IMR-90 (cell line): Measurements from ENCODE around the gene CFAP61. TPM values are rescaled to one million over a fixed set of nuclear protein-coding genes. Genes with fewer than 3 reads are reported as not detected.

ENCODE experiments used
- ATAC-seq: fragments of 200-7000 bp; cut with Tn5 transposase; 2 replicates; pipeline ENCODE4 v1.9.1; 2020; ENCODE audit warnings: low read depth, mild to moderate bottlenecking, moderate library complexity
- BruUV-seq: library from RNA; stranded (reverse); fragments of 400-500 nt; replicated peaks from 2 replicates; lab custom pipeline; 2021; lab: Mats Ljungman, UMichigan
- CTCF ChIA-PET: fragments of 300-600 bp; formaldehyde crosslinking; extraction: SDS; loops from one replicate; lab custom pipeline; 2021; ENCODE audit warnings: antibody characterized with exemption; lab: Yijun Ruan, JAX
- POLR2A ChIA-PET: fragments of 300-600 bp; sonication (Branson Sonifier 250); formaldehyde crosslinking; loops from one replicate; lab custom pipeline; 2022; ENCODE audit warnings: antibody characterized with exemption; ENCODE audit not compliant: unreplicated experiment; lab: Charles Lee
- DNase-seq: peaks from one replicate; pipeline ENCODE4 v3.0.0; 2013
- H2AFZ ChIP-seq: replicated peaks from 2 replicates; pipeline ENCODE3; 2013; ENCODE audit warnings: low read length, mild to moderate bottlenecking; ENCODE audit not compliant: poor library complexity
- H2AK5ac ChIP-seq: 2 replicates; pipeline ENCODE4 v1.6.1; 2013; ENCODE audit warnings: low read depth, low read length, inconsistent platforms
- H2AK9ac ChIP-seq: replicated peaks from 2 replicates; pipeline ENCODE3; 2013; ENCODE audit warnings: mild to moderate bottlenecking, low read depth, low read length, moderate library complexity; ENCODE audit not compliant: poor library complexity
- H2BK120ac ChIP-seq: 2 replicates; pipeline ENCODE4 v1.6.1; 2013; ENCODE audit warnings: low read depth, low read length, inconsistent platforms
- H2BK15ac ChIP-seq: 3 replicates; pipeline ENCODE4 v1.6.1; 2013; ENCODE audit warnings: low read depth, low read length, inconsistent platforms
- H2BK20ac ChIP-seq: 2 replicates; pipeline ENCODE4 v1.6.1; 2013; ENCODE audit warnings: low read depth, mild to moderate bottlenecking, inconsistent platforms, low read length, moderate library complexity
- H2BK5ac ChIP-seq: 2 replicates; pipeline ENCODE4 v1.6.1; 2013; ENCODE audit warnings: mild to moderate bottlenecking, low read depth, low read length, inconsistent platforms; ENCODE audit not compliant: poor library complexity, severe bottlenecking
- H3K14ac ChIP-seq: replicated peaks from 2 replicates; pipeline ENCODE4 v1.6.1; 2013; ENCODE audit warnings: low read depth, low read length, inconsistent platforms
- H3K18ac ChIP-seq: 2 replicates; pipeline ENCODE4 v1.6.1; 2013; ENCODE audit warnings: low read depth, low read length, control low read depth
- H3K23ac ChIP-seq: 2 replicates; pipeline ENCODE4 v1.6.1; 2013; ENCODE audit warnings: low read depth, low read length, inconsistent platforms
- H3K27ac ChIP-seq: 2 replicates; pipeline ENCODE4 v1.5.1; 2013; ENCODE audit warnings: mild to moderate bottlenecking, control low read depth, low read length; ENCODE audit not compliant: insufficient read depth
- H3K27me3 ChIP-seq: 2 replicates; pipeline ENCODE4 v1.6.1; 2013; ENCODE audit warnings: low read length; ENCODE audit not compliant: control insufficient read depth, insufficient read depth
- H3K36me3 ChIP-seq: 2 replicates; pipeline ENCODE4 v1.6.1; 2013; ENCODE audit warnings: low read length, mixed read lengths; ENCODE audit not compliant: control insufficient read depth, insufficient read depth
- H3K4ac ChIP-seq: 2 replicates; pipeline ENCODE4 v1.6.1; 2013; ENCODE audit warnings: low read depth, low read length, inconsistent platforms
- H3K4me1 ChIP-seq: 2 replicates; pipeline ENCODE4 v1.6.1; 2013; ENCODE audit warnings: low read length, mixed read lengths; ENCODE audit not compliant: control insufficient read depth, insufficient read depth
- H3K4me2 ChIP-seq: 2 replicates; pipeline ENCODE4 v1.6.1; 2013; ENCODE audit warnings: low read depth, mild to moderate bottlenecking, control low read depth, low read length, moderate library complexity
- H3K4me3 ChIP-seq: 2 replicates; pipeline ENCODE4 v1.5.1; 2013; ENCODE audit warnings: low read depth, mild to moderate bottlenecking, control low read depth, low read length, moderate library complexity; ENCODE audit not compliant: insufficient read depth
- H3K56ac ChIP-seq: 2 replicates; pipeline ENCODE4 v1.6.1; 2013; ENCODE audit warnings: low read length, inconsistent platforms; ENCODE audit not compliant: insufficient read depth; ENCODE audit errors: extremely low read depth
- H3K79me1 ChIP-seq, 2 experiments: 2 replicates each; pipeline ENCODE4 v1.6.1; 2013; ENCODE audit warnings: low read length in 2 of 2, inconsistent platforms in 1 of 2, low read depth in 1 of 2
- H3K9ac ChIP-seq: 2 replicates; pipeline ENCODE4 v1.6.1; 2013; ENCODE audit warnings: low read depth, low read length, control low read depth
- H3K9me1 ChIP-seq: 2 replicates; pipeline ENCODE4 v1.6.1; 2013; ENCODE audit warnings: low read length, inconsistent platforms; ENCODE audit not compliant: insufficient read depth
- H3K9me3 ChIP-seq: 2 replicates; pipeline ENCODE4 v1.6.1; 2013; ENCODE audit warnings: low read length; ENCODE audit not compliant: control insufficient read depth, insufficient read depth
- H4K20me1 ChIP-seq: 2 replicates; pipeline ENCODE4 v1.6.1; 2013; ENCODE audit warnings: low read length, inconsistent platforms; ENCODE audit not compliant: insufficient read depth
- H4K5ac ChIP-seq: 2 replicates; pipeline ENCODE4 v1.6.1; 2013; ENCODE audit warnings: mild to moderate bottlenecking, low read depth, low read length, control low read depth
- H4K8ac ChIP-seq, 2 experiments: 2 replicates each; pipeline ENCODE4 v1.6.1; 2013; ENCODE audit warnings: low read depth in 2 of 2, low read length in 2 of 2, control low read depth in 1 of 2, inconsistent platforms in 1 of 2
- H4K91ac ChIP-seq: 2 replicates; pipeline ENCODE4 v1.6.1; 2013; ENCODE audit warnings: low read depth, low read length, inconsistent platforms; ENCODE audit not compliant: insufficient read depth
- CTCF ChIP-seq: conservative IDR thresholded peaks from 2 replicates; pipeline ENCODE4 v1.5.1; 2012; ENCODE audit warnings: mild to moderate bottlenecking, low read depth, low read length, improper control_type of control experiment
- RAD21 ChIP-seq: IDR thresholded peaks from 2 replicates; pipeline ENCODE4 v1.6.1; 2012; ENCODE audit warnings: low read length, improper control_type of control experiment
- RCOR1 ChIP-seq: IDR thresholded peaks from 2 replicates; pipeline ENCODE4 v1.6.1; 2012; ENCODE audit warnings: mild to moderate bottlenecking, low read length, improper control_type of control experiment; ENCODE audit not compliant: insufficient replicate concordance
- SMC3 ChIP-seq: fragments of 150-350 bp; IDR thresholded peaks from 2 replicates; pipeline ENCODE4 v1.6.1; 2016; ENCODE audit warnings: low read depth, mild to moderate bottlenecking, antibody characterized with exemption, low read length, moderate library complexity
- WGBS, 2 experiments: methylation state at CpG; one replicate each; pipeline versions ENCODE4 v1.1.5 to v1.1.7; 2013; ENCODE audit warnings: missing lambda C conversion rate in 2 of 2; ENCODE audit not compliant: insufficient read length in 1 of 2; ENCODE audit errors: extremely low coverage in 2 of 2; 5-methylcytosine and 5-hydroxymethylcytosine counted together
- dilution Hi-C: fragments of 300-500 bp; cut with HindIII; formaldehyde crosslinking; loops from one replicate; pipeline ENCODE4 v1.14.3; 2018; ENCODE audit warnings: low sequenced_read_pairs; ENCODE audit not compliant: unreplicated experiment
- in situ Hi-C: fragments of 300-500 bp; cut with MboI; formaldehyde crosslinking; loops from 3 replicates; pipeline ENCODE4 v1.14.3; 2019; ENCODE audit warnings: low sequenced_read_pairs, inconsistent platforms, mixed read lengths
- intact Hi-C: fragments of 100-400 bp; cut with micrococcal nuclease; formaldehyde crosslinking; loops from 2 replicates; pipeline ENCODE4 v1.10.0; 2022
- polyA plus RNA-seq, 3 experiments: library from polyadenylated mRNA; depleted of rRNA; stranded (reverse); fragments of >200 nt; gene quantifications; 2 replicates each; pipeline ENCODE4 v1.2.3, GENCODE V29; 2012; ENCODE audit warnings: low replicate concordance in 1 of 3
- total RNA-seq: library from RNA; depleted of rRNA; stranded (reverse); fragments of >200 nt; gene quantifications from 2 replicates; pipeline ENCODE4 v1.2.3, GENCODE V29; 2012

Gene CFAP61
- total and polyA plus RNA-seq, 2 of the 4 experiments (the other 2 are of a cell fraction), result 0.07 TPM; not detected in 1

GRCh38 chr20:20360464-20360863, 308.1 kb downstream of the CFAP61 start:
- Histone ChIP-seq H3K27me3 (peaks cover 47% of the 10 kb centered on the region), H3K36me3 (no peaks in the 10 kb centered on the region), H3K79me1 (no peaks in the 10 kb centered on the region), H3K23ac (no peak overlapping the region), H2AK9ac (no peak overlapping the region), H3K4me3 (no peak overlapping the region), H3K18ac (no peak overlapping the region), H4K8ac (no peak overlapping the region), H3K9ac (no peak overlapping the region), H2BK120ac (no peak overlapping the region), H4K5ac (no peak overlapping the region), H3K27ac (no peak overlapping the region), H3K4me1 (no peaks in the 10 kb centered on the region), H2BK15ac (no peak overlapping the region), H3K4ac (no peak overlapping the region), H3K9me3 (peaks cover 3% of the 10 kb centered on the region; the same call in 1 of the 2 replicates), H3K9me1 (no peaks in the 10 kb centered on the region), H3K4me2 (peak overlapping the region; percentile 56; the same call in 1 of the 2 replicates), H4K20me1 (no peaks in the 10 kb centered on the region), H2AK5ac (no peak overlapping the region), H2BK20ac (no peak overlapping the region), H3K56ac (no peak overlapping the region), H2BK5ac (no peak overlapping the region), H3K14ac (no peak overlapping the region), H2AFZ (peak overlapping the region; percentile 9), H4K91ac (no peak overlapping the region)
- DNase-seq (peak; percentile 69), ATAC-seq (peak; percentile 98)
- ChIA-PET POLR2A (no interaction called here), CTCF (interaction anchor here (1.9 kb wide), 1 partner anchor 11 kb away, joined by 4 read pairs; no protein-coding TSS in a partner anchor)
- intact Hi-C loops (loop anchor here (1.0 to 2.0 kb wide), 3 partner anchors 208 to 276 kb away; no protein-coding TSS in a partner anchor), dilution Hi-C loops (no loop called here), in situ Hi-C loops (loop anchor here (5.0 kb wide), 1 partner anchor 207 kb away; no protein-coding TSS in a partner anchor)
- TF ChIP-seq CTCF, result peak; percentile 92
- peak; percentile 86 for TF ChIP-seq RAD21
- TF ChIP-seq RCOR1, result no peak
- TF ChIP-seq SMC3, result peak; percentile 92
- no TSS peak for BruUV-seq
- no CpG with 5 or more reads among the region's 6 CpGs for WGBS, 2 experiments
